Stimulated activated CD8-positive, alpha-beta memory T cell treated with anti-CD3 and anti-CD28 coated beads, Interleukin-4, amount 100 ng/mL, for 1 hour (primary cell): ENCODE data around the gene GRM3.

ENCODE experiments used
- DNase-seq, 2 donors: peaks; one replicate each; pipeline ENCODE4 v3.0.0-alpha.2; 2020; ENCODE audit warnings: low read depth in 2 of 2, low spot score in 1 of 2

GRM3 gene

GRCh38 chr7:86785641-86786040 lies 141.9 kb downstream of the GRM3 start:
- no peak for DNase-seq

DNA sequence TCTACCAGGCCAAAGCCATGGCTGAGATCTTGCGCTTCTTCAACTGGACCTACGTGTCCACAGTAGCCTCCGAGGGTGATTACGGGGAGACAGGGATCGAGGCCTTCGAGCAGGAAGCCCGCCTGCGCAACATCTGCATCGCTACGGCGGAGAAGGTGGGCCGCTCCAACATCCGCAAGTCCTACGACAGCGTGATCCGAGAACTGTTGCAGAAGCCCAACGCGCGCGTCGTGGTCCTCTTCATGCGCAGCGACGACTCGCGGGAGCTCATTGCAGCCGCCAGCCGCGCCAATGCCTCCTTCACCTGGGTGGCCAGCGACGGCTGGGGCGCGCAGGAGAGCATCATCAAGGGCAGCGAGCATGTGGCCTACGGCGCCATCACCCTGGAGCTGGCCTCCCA lies 142.7 kb downstream of the GRM3 start:
- DNase-seq, result no peak

GRCh38 chr7:86788948-86789347 lies 145.2 kb downstream of the GRM3 start:
- DNase-seq, result no peak

DNA sequence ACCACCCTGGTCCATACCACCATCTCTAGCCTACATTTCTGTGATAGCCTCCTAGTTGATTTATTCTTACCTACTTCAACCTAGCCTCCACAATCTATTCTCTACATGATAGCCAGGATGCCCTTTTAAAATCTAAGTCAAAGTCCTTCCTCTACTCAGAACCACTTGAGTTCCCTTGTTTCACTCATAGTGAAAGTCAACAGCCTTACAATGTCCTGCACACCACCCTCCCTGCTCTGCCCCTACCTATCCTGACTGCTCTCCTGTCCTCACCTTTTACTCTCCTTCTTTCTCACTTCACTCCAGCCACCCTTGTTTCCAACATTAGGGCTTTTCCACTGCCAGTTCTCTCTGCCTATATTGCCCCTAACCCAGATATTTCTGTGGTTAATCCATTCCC lies 146.7 kb downstream of the GRM3 start:
- no peak for DNase-seq

- DNase-seq, result no peak
These were observed 148.6 kb downstream of the GRM3 start for GRCh38 chr7:86792260-86792659.

GRCh38 chr7:86793136-86793535 lies 149.4 kb downstream of the GRM3 start:
- no peak for DNase-seq

DNA sequence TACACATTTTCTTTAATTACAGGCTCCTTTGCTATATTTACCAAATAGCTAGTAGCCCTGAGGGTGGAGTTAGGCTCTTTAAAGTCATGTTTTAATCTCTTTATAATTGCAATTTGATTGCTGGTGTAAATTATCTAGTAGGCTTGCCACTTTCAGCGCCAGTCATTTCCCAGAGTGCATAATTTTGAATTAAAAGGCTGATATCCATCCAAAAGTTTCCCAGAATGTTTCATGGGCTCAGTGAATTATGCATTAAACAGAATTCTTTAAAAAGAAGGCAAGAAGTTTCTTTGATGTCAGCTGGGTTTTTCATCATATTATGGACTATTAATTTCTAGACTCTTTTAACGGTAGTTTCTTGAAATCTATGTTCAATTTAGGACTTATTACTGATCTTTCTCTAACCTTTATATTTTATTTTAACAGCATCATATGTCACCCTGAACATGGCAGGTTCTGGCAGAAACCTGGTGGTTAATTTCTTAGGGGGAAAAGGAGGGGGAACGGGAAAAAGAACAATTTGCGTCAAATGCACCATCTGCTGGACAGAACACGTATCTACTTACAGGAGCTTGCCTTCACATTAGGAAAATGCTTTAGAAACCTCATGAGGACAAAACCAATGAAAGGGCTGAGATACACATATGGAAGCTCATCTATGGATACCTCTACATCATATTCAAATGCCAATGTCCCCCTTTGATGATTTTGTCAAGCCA lies 171.1 kb downstream of the GRM3 start:
- DNase-seq, result no peak

DNA sequence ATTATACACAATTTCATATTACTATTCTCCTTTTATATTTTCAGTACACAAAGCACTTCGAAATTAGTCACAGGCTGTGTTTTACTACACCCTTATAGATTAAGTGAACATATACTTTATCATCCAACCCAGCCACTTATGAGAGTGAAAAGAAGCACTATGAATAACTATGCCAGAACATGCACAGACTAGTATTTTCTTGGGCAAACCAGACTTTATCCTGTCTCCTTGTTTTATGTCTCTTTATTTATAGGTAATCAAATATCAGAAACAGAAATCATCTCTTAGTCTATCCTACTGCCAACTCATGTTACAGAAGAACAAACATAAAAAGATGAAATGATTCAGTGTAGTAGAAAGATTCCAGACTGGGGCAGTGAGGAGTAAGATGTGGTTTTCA lies 171.8 kb downstream of the GRM3 start:
- DNase-seq, result no peak

DNA sequence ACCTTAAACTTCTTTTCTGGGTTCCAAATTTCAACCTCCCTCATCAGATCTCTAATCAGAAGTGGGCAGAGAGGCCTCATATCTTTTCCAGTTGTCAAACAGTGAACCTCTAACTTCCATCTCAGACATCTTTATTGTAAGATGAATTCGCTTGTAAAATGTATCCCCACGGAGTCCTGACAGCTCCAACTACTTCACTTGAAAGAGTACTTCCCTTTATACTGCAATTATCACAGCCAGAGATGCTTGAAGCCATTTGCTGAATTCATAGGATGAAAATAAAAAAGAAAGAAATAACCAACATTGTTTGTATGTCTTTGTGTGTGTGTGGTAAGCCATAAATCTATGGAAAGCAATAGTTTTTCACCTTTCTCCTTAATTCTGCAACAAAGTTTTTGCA lies 175.2 kb downstream of the GRM3 start:
- no peak for DNase-seq

GRCh38 chr7:86823769-86824168 lies 180.1 kb downstream of the GRM3 start:
- no peak for DNase-seq

- DNase-seq, result no peak
These were observed 181.6 kb downstream of the GRM3 start for GRCh38 chr7:86825264-86825663.

GRCh38 chr7:86826948-86827347 lies 183.2 kb downstream of the GRM3 start:
- DNase-seq, result no peak

DNA sequence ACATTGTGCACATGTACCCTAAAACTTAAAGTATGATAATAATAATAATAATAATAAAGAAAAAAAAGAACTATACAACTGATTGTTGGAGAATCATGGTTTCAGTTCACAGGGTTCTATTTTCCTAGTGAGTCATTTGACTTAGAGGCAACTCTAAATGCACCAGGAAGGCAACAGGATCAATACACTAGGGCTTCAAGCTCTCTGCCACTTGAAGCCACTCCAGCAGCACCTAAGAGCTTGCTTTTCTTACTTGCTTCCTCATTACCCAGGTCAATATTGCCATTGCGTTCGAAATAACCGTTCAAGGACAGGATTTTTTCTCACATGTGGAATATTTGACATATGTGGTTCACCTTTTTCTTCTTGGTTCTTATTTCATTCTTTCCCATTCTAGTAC lies 189.7 kb downstream of the GRM3 start:
- no peak for DNase-seq

- DNase-seq, result no peak
These were observed 193.5 kb downstream of the GRM3 start for GRCh38 chr7:86837235-86837634.

GRCh38 chr7:86844608-86845007 lies 200.9 kb downstream of the GRM3 start:
- no peak for DNase-seq

DNA sequence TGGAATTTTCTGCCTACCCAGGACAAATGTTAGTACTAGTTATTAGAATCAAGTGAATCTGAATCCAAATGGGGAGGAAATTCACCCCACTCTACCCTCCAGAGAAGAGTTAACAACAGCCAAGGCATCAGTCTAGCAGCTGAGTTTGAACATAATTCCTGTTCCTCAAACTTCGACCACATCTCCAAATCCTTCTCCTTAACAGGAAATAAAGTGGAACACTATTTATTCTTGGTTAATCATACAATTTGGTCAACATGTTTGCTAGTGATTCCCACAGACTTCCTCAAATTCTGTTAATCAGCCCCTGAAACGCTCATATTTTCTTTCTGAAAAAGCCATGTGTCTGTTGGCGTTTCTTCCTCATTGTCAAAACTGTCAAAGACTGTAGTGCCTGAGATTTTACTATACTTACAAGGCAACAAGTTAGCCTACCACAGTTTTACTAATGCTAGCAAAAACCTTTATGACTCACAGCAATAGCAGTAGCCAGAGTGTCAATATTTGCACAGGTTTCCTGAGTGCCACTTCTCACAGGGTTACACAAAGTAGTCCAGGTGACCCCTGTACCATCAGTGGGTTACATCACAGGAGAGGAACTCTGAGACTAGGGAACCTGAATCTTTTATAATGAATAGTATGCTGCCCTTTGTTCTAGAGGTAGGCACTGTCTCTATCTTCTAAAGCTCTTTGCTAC lies 202.9 kb downstream of the GRM3 start:
- DNase-seq, result no peak

GRCh38 chr7:86848226-86848625 lies 204.5 kb downstream of the GRM3 start:
- no peak for DNase-seq

DNA sequence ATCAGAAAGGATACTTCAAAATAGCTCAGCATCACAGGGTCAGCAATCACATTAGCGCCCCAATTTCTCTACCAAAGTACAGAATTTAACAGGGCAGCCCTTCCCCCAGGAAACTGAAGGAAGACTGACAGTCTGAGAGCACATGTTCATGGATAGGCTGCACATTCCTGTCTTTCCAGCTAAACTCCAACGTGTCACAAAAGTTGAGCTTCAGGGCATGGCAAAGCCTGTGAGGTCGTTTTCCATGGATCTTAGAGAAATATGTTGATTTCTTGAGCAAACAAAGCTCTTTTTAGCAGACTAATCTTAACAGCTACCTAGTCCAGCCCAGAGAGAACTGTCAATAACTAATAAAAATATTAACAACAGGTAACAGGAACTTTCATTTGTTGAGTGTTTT lies 207.9 kb downstream of the GRM3 start:
- no peak for DNase-seq

GRCh38 chr7:86863452-86863851 lies 219.7 kb downstream of the GRM3 start:
- DNase-seq, result no peak

- no peak for DNase-seq
These were observed 223.6 kb downstream of the GRM3 start for GRCh38 chr7:86867163-86867762.

GRCh38 chr7:86876146-86876545 lies 232.4 kb downstream of the GRM3 start:
- DNase-seq, result no peak

GRCh38 chr7:86884152-86884551 lies 240.4 kb downstream of the GRM3 start:
- DNase-seq, result no peak

DNA sequence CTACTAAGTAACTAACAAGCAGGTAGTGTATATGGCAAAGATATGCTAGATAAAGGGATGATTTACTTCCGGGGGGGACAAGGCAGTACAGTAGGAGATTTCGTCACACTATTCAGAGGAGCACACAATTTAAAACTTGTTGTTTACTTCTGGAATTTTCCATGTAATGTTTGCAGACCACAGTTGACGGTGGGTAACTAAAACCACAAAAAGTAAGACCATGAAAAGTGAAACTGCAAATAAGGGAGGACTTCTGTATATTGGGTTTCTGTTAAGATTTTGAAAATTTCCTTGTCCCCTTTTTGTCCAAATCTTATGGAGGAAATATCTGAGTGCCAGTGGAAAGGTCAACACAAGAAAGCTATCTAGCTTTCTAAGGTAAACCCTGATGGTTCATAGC lies 245.8 kb downstream of the GRM3 start:
- no peak for DNase-seq
